ENCODE measurements around the gene ADAMTS12.

The ADAMTS12 gene

GRCh38 chr5:33736510-33736909, 155.3 kb downstream of the ADAMTS12 start:
- H3K9me3 ChIP-seq (ENCODE audit: severe bottlenecking) = no peaks in the 10 kb centered on the region
- H3K27me3 ChIP-seq (ENCODE audit: insufficient read depth, poor library complexity, severe bottlenecking) = no peaks in the 10 kb centered on the region
- H3K4me1 ChIP-seq (ENCODE audit: insufficient read depth, poor library complexity, severe bottlenecking) = no peaks in the 10 kb centered on the region
- no peak overlapping the region for H3K27ac ChIP-seq (ENCODE audit: poor library complexity, severe bottlenecking)
- H3K4me3 ChIP-seq (ENCODE audit: severe bottlenecking) = no peak overlapping the region
- H3K36me3 ChIP-seq (ENCODE audit: low read depth) = no peaks in the 10 kb centered on the region
- no peak for DNase-seq (ENCODE audit: low spot score)
- peak; percentile 47; the same call in 2 of the 3 replicates for ATAC-seq (ENCODE audit: low read depth)
- TF ChIP-seq CTCF (IDR thresholded peaks at IDR 0.05; ENCODE audit: poor library complexity, severe bottlenecking) = no peak

GRCh38 chr5:33735072-33735471, 156.7 kb downstream of the ADAMTS12 start:
- Histone ChIP-seq H3K4me3 (ENCODE audit: severe bottlenecking) (no peak overlapping the region), H3K27ac (ENCODE audit: poor library complexity, severe bottlenecking) (no peak overlapping the region), H3K36me3 (ENCODE audit: low read depth) (no peaks in the 10 kb centered on the region), H3K27me3 (ENCODE audit: insufficient read depth, poor library complexity, severe bottlenecking) (no peaks in the 10 kb centered on the region), H3K9me3 (ENCODE audit: severe bottlenecking) (no peaks in the 10 kb centered on the region), H3K4me1 (ENCODE audit: insufficient read depth, poor library complexity, severe bottlenecking) (no peaks in the 10 kb centered on the region)
- TF ChIP-seq CTCF (IDR thresholded peaks at IDR 0.05; ENCODE audit: poor library complexity, severe bottlenecking) = no peak
- DNase-seq (ENCODE audit: low spot score) = no peak
- no peak for ATAC-seq (ENCODE audit: low read depth)

GRCh38 chr5:33734537-33734936, 157.3 kb downstream of the ADAMTS12 start:
- no peak overlapping the region for H3K4me3 ChIP-seq (ENCODE audit: severe bottlenecking)
- ATAC-seq (ENCODE audit: low read depth) (peak; percentile 25; the same call in 1 of the 3 replicates), DNase-seq (ENCODE audit: low spot score) (no peak)
- no peaks in the 10 kb centered on the region for H3K9me3 ChIP-seq (ENCODE audit: severe bottlenecking)
- no peaks in the 10 kb centered on the region for H3K36me3 ChIP-seq (ENCODE audit: low read depth)
- no peak for TF ChIP-seq CTCF (IDR thresholded peaks at IDR 0.05; ENCODE audit: poor library complexity, severe bottlenecking)
- no peaks in the 10 kb centered on the region for H3K27me3 ChIP-seq (ENCODE audit: insufficient read depth, poor library complexity, severe bottlenecking)
- no peaks in the 10 kb centered on the region for H3K4me1 ChIP-seq (ENCODE audit: insufficient read depth, poor library complexity, severe bottlenecking)
- H3K27ac ChIP-seq (ENCODE audit: poor library complexity, severe bottlenecking) = no peak overlapping the region

- Histone ChIP-seq H3K9me3 (ENCODE audit: severe bottlenecking) (no peaks in the 10 kb centered on the region), H3K4me3 (ENCODE audit: severe bottlenecking) (no peak overlapping the region), H3K4me1 (ENCODE audit: insufficient read depth, poor library complexity, severe bottlenecking) (no peaks in the 10 kb centered on the region), H3K27ac (ENCODE audit: poor library complexity, severe bottlenecking) (no peak overlapping the region), H3K36me3 (ENCODE audit: low read depth) (no peaks in the 10 kb centered on the region), H3K27me3 (ENCODE audit: insufficient read depth, poor library complexity, severe bottlenecking) (no peaks in the 10 kb centered on the region)
- ATAC-seq (ENCODE audit: low read depth) (no peak), DNase-seq (ENCODE audit: low spot score) (no peak)
- TF ChIP-seq CTCF (IDR thresholded peaks at IDR 0.05; ENCODE audit: poor library complexity, severe bottlenecking) = no peak
Observed at GRCh38 chr5:33733225-33733624, 158.6 kb downstream of the ADAMTS12 start.

GRCh38 chr5:33726422-33727165, 165.2 kb downstream of the ADAMTS12 start:
- Histone ChIP-seq H3K36me3 (ENCODE audit: low read depth) (no peaks in the 10 kb centered on the region), H3K4me1 (ENCODE audit: insufficient read depth, poor library complexity, severe bottlenecking) (no peaks in the 10 kb centered on the region), H3K9me3 (ENCODE audit: severe bottlenecking) (no peaks in the 10 kb centered on the region), H3K4me3 (ENCODE audit: severe bottlenecking) (no peak overlapping the region), H3K27me3 (ENCODE audit: insufficient read depth, poor library complexity, severe bottlenecking) (no peaks in the 10 kb centered on the region), H3K27ac (ENCODE audit: poor library complexity, severe bottlenecking) (no peak overlapping the region)
- no peak for TF ChIP-seq CTCF (IDR thresholded peaks at IDR 0.05; ENCODE audit: poor library complexity, severe bottlenecking)
- ATAC-seq (ENCODE audit: low read depth) (0 out of 3 replicates have a peak, but pooled peaks have one; percentile 23), DNase-seq (ENCODE audit: low spot score) (no peak)

Measured in RWPE2 (cell line).